Measurements from ENCODE around the gene ARL6IP6. TPM values are rescaled to one million over a fixed set of nuclear protein-coding genes. Genes with fewer than 3 reads are reported as not detected.

The ARL6IP6 gene
- total RNA-seq, 1 experiment from 2014 or later: 41.4 TPM

DNA sequence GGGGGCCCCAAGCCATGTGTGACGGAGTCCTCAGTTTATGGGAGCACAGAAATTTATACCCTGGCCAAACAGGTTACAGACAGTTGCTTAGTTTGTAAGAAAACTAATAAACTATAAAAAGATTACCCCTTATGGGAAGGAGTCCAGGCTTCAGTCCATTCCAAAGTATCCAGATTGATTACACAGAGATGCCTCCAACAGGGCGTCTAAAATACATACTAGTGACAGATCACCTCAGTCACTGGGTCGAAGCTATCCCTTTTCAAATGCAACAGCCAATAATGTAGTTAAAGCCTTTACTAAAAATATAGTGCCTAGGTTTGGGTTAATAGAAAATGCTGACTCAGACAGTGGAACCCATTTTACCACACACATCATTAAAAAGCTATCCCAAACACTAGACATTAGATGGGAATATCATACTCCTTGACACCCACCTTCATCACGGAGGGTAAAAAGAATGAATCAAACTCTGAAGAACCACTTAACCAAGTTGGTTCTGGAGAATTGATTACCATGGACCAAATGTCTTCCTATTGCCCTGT is 11.9 kb upstream of the ARL6IP6 start:
- POLR2A ChIA-PET: no interaction called here
- peaks cover 18% of the 10 kb centered on the region for H3K4me1 Mint-ChIP-seq (ENCODE audit: low read depth, unreplicated experiment)
- no peak for DNase-seq
- Histone ChIP-seq H3K27me3 (replicated peaks; ENCODE audit: control insufficient read depth, insufficient read depth, low read length) (no peaks in the 10 kb centered on the region), H3K4me3 (ENCODE audit: low read depth, low read length) (no peak overlapping the region), H3K4me1 (no peaks in the 10 kb centered on the region), H3K9me3 (no peaks in the 10 kb centered on the region), H3K36me3 (ENCODE audit: control insufficient read depth, insufficient read depth, low read length) (peaks cover 4% of the 10 kb centered on the region)
- H3K4me3 Mint-ChIP-seq (ENCODE audit: unreplicated experiment): no peak overlapping the region
- H3K27ac Mint-ChIP-seq (ENCODE audit: unreplicated experiment): no peak overlapping the region
- BruUV-seq (replicated peaks): no TSS peak
- H3K9me3 Mint-ChIP-seq (ENCODE audit: unreplicated experiment): peaks cover 27% of the 10 kb centered on the region
- TF ChIP-seq, protein P1, sequence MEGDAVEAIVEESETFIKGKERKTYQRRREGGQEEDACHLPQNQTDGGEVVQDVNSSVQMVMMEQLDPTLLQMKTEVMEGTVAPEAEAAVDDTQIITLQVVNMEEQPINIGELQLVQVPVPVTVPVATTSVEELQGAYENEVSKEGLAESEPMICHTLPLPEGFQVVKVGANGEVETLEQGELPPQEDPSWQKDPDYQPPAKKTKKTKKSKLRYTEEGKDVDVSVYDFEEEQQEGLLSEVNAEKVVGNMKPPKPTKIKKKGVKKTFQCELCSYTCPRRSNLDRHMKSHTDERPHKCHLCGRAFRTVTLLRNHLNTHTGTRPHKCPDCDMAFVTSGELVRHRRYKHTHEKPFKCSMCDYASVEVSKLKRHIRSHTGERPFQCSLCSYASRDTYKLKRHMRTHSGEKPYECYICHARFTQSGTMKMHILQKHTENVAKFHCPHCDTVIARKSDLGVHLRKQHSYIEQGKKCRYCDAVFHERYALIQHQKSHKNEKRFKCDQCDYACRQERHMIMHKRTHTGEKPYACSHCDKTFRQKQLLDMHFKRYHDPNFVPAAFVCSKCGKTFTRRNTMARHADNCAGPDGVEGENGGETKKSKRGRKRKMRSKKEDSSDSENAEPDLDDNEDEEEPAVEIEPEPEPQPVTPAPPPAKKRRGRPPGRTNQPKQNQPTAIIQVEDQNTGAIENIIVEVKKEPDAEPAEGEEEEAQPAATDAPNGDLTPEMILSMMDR (IDR thresholded peaks at IDR 0.05; ENCODE audit: insufficient read depth in 1 of 2, low read depth in 1 of 2, low read length in 1 of 2, severe bottlenecking in 1 of 2, unreplicated experiment in 1 of 2): no peak
- H3K36me3 Mint-ChIP-seq (ENCODE audit: insufficient read depth, unreplicated experiment): peaks cover 73% of the 10 kb centered on the region
- CTCF ChIA-PET: no interaction called here
- no peaks in the 10 kb centered on the region for H3K27me3 Mint-ChIP-seq (ENCODE audit: insufficient read depth, unreplicated experiment)
- intact Hi-C loops (cut with micrococcal nuclease; ENCODE audit: unreplicated experiment): no loop called here

DNA sequence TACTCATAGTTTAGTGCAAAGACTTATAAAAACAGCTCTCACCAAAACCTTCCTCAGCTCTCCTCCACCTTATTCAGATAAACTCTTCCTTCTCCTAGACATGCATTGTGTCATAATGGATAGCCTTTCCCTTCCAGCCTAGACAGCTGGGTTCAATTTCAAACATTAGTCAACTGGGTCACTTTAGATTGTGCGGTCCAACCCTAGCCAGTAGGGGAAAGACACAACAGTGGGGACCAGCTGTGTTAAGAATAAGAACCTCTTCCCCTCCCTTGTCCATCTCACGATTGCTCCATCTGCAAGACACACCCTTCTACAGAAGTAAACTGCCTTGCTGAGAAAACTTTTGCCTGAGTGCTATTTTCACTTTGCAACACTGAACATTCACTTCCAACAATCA is 9.7 kb upstream of the ARL6IP6 start:
- peaks cover 4% of the 10 kb centered on the region for H3K36me3 ChIP-seq (ENCODE audit: control insufficient read depth, insufficient read depth, low read length)
- no peak for DNase-seq
- H3K27me3 ChIP-seq (replicated peaks; ENCODE audit: control insufficient read depth, insufficient read depth, low read length): no peaks in the 10 kb centered on the region
- no peak overlapping the region for H3K4me3 ChIP-seq (ENCODE audit: low read depth, low read length)
- POLR2A ChIA-PET: no interaction called here
- no peak overlapping the region for H3K27ac Mint-ChIP-seq (ENCODE audit: unreplicated experiment)
- H3K4me1 Mint-ChIP-seq (ENCODE audit: low read depth, unreplicated experiment): peaks cover 19% of the 10 kb centered on the region
- no peaks in the 10 kb centered on the region for H3K4me1 ChIP-seq
- no peaks in the 10 kb centered on the region for H3K9me3 ChIP-seq
- TF ChIP-seq, protein P1 (IDR thresholded peaks at IDR 0.05; ENCODE audit: insufficient read depth in 1 of 2, low read depth in 1 of 2, low read length in 1 of 2, severe bottlenecking in 1 of 2, unreplicated experiment in 1 of 2): no peak
- H3K27me3 Mint-ChIP-seq (ENCODE audit: insufficient read depth, unreplicated experiment): no peaks in the 10 kb centered on the region
- CTCF ChIA-PET: no interaction called here
- H3K36me3 Mint-ChIP-seq (ENCODE audit: insufficient read depth, unreplicated experiment): peaks cover 79% of the 10 kb centered on the region
- H3K4me3 Mint-ChIP-seq (ENCODE audit: unreplicated experiment): no peak overlapping the region
- peaks cover 11% of the 10 kb centered on the region for H3K9me3 Mint-ChIP-seq (ENCODE audit: unreplicated experiment)
- BruUV-seq (replicated peaks): no TSS peak
- intact Hi-C loops (cut with micrococcal nuclease; ENCODE audit: unreplicated experiment): no loop called here

DNA sequence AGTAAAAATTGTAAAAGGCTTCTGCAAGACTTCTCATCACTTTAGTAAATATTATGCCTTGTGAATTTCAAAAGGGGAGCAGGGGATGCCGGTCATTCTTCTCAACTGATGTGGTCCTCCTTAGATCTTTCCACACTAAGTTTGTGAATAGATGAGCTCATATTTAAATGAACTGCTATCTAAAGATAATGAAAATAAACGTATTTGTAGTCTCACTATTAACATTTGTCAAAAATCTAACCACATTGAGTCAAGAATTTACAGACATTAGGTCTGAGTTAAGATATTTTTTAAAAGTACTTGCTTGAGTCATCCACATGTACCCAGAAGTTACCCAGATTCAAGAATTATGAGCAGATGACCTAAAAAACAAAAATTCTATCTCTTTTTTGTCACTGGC is 7.7 kb upstream of the ARL6IP6 start:
- intact Hi-C loops (cut with micrococcal nuclease; ENCODE audit: unreplicated experiment): no loop called here
- H3K36me3 Mint-ChIP-seq (ENCODE audit: insufficient read depth, unreplicated experiment): peaks cover 88% of the 10 kb centered on the region

More for the DNA sequence above, 7.7 kb upstream of the ARL6IP6 start:
- ChIA-PET CTCF (no interaction called here), POLR2A (no interaction called here)
- Mint-ChIP-seq H3K27ac (ENCODE audit: unreplicated experiment) (no peak overlapping the region), H3K4me1 (ENCODE audit: low read depth, unreplicated experiment) (peaks cover 19% of the 10 kb centered on the region), H3K9me3 (ENCODE audit: unreplicated experiment) (peaks cover 11% of the 10 kb centered on the region), H3K4me3 (ENCODE audit: unreplicated experiment) (no peak overlapping the region), H3K27me3 (ENCODE audit: insufficient read depth, unreplicated experiment) (no peaks in the 10 kb centered on the region)
- peaks cover 4% of the 10 kb centered on the region for H3K36me3 ChIP-seq (ENCODE audit: control insufficient read depth, insufficient read depth, low read length)
- DNase-seq: no peak
- no peaks in the 10 kb centered on the region for H3K27me3 ChIP-seq (replicated peaks; ENCODE audit: control insufficient read depth, insufficient read depth, low read length)
- no TSS peak for BruUV-seq (replicated peaks)
- no peak overlapping the region for H3K4me3 ChIP-seq (ENCODE audit: low read depth, low read length)
- TF ChIP-seq, protein P1 (IDR thresholded peaks at IDR 0.05; ENCODE audit: insufficient read depth in 1 of 2, low read depth in 1 of 2, low read length in 1 of 2, severe bottlenecking in 1 of 2, unreplicated experiment in 1 of 2): no peak
- H3K4me1 ChIP-seq: no peaks in the 10 kb centered on the region
- H3K9me3 ChIP-seq: no peaks in the 10 kb centered on the region
